GM18502 (cell line): Measurements from ENCODE around the gene MCTP1.

ENCODE experiments used
- ATAC-seq: cut with Tn5 transposase; IDR thresholded peaks from one replicate; pipeline ENCODE4 v1.9.1; 2021; ENCODE audit warnings: mild to moderate bottlenecking; ENCODE audit not compliant: unreplicated experiment, poor library complexity

Gene MCTP1

GRCh38 chr5:94903726-94904125 is 381.2 kb downstream of the MCTP1 start:
- ATAC-seq = no peak

- peak; percentile 97 for ATAC-seq
These were observed 383.5 kb downstream of the MCTP1 start for GRCh38 chr5:94901191-94901979.

- ATAC-seq = no peak
These were observed 384.8 kb downstream of the MCTP1 start for GRCh38 chr5:94900006-94900505.

DNA sequence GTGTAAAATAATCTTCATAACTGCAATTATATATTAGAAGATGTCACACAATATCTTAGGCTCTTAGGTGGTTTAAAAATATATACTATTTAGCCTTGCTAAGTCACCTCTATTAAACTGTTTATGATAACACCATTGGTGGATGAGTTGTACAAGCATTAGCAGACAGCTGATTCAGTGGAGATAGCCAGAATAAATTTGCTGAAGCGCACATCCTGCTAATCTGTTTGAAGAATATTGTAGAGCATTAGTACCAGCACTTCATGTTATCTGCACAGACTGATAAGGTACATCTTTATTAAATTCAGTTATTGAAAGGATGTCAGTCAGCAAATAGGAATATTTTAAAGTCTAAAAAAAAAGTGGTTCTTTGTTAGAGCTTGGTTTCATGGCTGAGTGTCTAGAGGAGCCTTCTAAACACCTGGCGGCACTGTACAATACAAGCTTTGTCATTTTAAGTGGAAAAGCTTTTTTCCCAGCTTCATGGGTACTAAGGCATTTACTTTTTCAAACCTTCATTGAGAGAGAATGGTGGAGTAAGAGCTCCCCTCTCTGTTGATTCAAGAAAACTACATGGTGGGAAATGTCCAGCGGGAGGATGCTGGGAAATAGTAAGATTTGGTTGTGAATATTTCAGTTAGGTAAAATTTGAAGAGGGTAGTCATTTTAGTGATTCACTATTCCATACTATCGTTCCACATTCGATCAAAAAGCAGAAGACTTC is 391.3 kb downstream of the MCTP1 start:
- no peak for ATAC-seq

DNA sequence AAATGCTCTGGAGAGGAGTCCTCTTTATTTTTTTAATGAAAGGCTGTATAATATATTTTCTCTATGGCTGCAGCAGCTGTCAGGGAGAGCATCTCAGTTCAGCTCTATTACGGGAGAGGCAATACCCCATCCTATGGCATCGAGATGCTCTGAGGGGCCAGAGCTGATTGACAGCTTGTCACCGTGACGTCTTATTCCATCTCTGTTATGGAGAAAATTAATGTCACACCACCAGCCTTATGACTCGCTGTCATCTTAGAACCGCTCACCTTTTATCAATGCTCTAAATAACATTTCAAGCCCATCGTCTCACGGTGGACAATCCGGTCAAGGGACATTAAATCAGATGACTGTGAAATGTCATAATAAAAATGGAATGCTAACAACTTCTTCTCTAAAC is 392.9 kb downstream of the MCTP1 start:
- no peak for ATAC-seq

GRCh38 chr5:94891565-94891964 is 393.3 kb downstream of the MCTP1 start:
- no peak for ATAC-seq

DNA sequence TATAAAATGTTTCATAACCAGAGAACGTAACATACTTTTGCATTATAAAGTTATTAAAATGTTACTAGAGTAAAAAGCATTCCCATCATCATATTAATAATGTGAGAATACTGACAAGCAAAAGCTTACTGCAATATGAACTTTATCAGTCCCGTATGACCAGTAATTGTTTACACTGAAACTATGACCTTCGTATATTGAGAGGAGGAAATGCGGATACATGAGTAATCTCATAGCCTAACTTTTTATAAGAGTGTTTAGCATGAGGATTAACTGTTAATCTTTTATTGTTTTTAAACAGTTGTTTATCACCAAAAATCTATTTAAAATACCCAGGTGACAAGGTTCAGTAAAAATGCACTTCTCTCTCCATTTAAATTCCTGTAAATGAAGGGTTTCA is 394.0 kb downstream of the MCTP1 start:
- no peak for ATAC-seq

- ATAC-seq = no peak
These were observed 396.2 kb downstream of the MCTP1 start for GRCh38 chr5:94888674-94889073.

GRCh38 chr5:94885931-94886330 is 399.0 kb downstream of the MCTP1 start:
- no peak for ATAC-seq

DNA sequence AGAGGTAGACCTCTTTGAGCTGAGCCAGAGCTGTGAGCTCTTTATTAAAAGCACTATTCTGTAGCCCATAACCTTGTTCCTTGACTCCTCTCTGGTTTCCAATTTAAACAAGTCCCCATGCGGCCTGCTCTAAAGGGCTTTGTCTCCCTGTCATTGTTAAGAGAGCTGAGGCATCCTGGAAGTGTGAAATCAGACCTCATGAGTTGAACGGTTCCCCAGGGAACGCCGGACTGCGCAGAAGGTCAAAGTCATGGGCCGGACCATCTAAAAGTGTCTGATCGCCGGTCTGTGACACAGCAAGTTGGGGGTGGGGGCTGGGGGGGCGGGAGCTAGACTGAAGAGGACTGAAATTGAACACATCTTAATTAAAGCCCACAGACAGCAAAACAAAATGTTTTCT is 400.6 kb downstream of the MCTP1 start:
- ATAC-seq = no peak

DNA sequence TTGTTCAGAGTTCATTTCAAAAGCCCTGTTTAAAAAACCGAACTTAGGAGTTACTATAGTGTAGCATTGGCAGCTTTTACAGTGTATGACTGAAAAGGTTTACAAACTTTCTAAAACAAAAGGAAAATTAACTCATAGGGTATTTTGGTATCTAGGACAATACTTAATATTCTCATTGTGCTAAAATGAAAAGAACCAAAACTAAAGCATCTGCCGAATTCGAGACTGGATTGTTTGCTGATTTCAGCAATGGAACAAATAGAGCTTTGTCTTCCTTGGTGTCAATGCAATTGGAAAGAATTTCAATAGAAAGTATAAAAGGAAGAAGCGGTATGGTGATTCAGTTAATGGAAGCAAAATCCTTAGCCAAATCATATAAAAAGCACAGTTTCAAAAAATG is 412.4 kb downstream of the MCTP1 start:
- no peak for ATAC-seq

GRCh38 chr5:94870511-94871183 is 414.2 kb downstream of the MCTP1 start:
- no peak for ATAC-seq

DNA sequence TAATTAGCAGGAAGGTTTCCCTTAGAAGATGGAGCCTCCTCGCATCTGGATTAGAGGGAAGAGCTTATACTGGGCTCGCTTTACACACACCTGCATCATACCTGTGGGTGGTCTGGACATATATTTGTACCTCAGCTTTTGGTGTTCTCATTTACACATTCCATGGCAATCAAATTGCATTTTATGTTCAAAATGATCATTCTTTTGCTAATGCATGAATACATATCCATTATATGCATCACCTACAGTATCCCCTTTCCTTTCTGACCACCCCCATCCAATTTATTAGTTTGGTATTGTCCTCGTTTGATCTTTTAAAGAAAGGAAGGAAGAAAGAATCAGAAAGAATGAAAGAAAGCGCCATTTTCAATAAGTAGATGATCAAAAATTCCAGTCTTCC is 415.0 kb downstream of the MCTP1 start:
- no peak for ATAC-seq

- no peak for ATAC-seq
These were observed 420.9 kb downstream of the MCTP1 start for GRCh38 chr5:94863951-94864350.

GRCh38 chr5:94857111-94857510 is 427.8 kb downstream of the MCTP1 start:
- no peak for ATAC-seq

DNA sequence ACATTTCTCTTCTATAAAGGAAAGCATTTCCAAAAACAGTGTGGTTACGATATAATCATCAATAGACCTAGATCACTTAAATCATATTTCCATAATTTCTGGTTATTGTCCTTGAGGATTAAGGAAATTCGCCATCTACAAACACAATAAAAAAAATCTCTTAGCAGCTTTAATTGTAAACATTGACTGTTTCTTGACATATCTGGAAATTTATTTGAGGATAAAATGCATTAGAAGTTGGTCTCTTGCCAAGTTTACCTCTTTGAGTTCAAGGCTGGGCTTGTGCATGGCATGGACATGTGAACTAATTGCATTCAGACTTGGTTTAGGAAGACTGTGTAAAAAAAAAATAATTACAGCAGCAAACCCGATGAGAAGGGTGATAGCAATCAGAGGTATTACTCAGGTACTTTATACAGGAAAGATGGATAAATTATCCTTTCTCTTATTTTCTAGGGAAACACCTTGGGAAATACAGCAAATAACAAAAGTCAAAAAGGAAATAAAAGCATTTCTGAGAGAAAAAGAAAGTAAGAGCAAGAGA is 428.6 kb downstream of the MCTP1 start:
- ATAC-seq = no peak

GRCh38 chr5:94855543-94855942 is 429.4 kb downstream of the MCTP1 start:
- no peak for ATAC-seq

DNA sequence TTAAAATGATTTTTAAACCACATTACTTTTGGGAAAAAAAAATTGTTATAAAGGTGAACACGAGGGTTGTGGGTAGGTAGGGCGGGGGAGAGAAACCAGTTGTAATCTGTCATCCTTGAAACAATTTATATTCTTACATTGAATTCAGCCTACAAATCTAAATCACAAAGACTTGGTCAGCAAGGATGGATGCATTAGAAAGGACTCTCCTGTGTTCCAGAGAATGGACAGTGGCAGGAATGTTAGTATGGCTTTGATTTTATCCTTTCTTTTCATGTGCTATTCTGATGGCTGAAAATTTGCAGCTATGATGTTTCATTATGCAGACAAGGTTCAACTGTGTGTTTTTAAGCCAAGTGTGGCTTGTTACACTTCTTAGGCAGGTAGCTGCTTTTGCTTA is 431.8 kb downstream of the MCTP1 start:
- ATAC-seq = no peak

- ATAC-seq = no peak
These were observed 433.9 kb downstream of the MCTP1 start for GRCh38 chr5:94850960-94851359.

DNA sequence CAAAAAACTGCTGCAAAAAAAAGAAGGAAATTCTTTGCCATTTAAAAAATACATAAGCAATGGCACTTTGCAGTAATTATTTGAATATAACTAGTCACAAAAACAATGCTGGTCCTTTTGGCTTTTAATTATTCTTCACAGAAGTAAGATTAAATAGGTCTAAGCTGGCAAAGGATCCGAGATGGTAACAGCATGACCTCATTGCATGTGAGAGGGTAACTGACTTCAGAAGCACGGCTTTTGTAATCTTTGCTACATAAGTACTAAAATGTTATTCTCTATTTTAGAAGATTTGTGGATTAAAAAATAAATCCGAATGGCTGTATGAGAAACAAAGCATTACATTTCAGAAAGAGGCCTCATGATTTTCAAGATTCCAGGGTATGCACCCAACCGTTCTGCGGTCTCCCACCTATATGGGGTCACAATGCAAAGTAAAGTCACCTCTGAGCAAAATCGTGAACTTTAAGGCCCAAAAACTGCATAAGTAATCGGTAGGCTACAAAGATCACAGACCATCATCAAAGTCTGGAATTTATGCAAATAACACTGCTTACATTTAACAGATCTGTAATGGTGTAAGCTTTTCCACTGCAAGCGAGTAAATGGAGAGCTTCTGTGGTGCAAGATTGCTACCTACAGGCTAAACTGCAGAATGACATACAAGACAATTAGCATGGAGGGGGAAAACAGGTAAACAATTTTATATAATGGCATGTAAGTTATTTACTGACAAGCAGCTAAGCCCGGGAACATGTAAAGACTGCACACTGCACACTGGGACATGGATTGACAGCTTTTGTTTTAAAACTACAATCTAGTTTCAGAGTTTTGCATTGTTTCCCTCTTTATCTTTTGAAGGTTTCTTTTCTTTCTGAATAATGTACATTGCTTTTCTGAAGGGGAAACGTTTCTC is 434.8 kb downstream of the MCTP1 start:
- ATAC-seq = peak; percentile 95
